SK-N-SH (cell line): Measurements from ENCODE around the gene SPAG4. TPM values are rescaled to one million over a fixed set of nuclear protein-coding genes. Genes with fewer than 3 reads are reported as not detected.
A peak's percentile ranks its signal among the peaks of the same experiment; 100 is the strongest.

Experiments
- CTCF ChIA-PET: fragments of 300-600, 350-600 bp; formaldehyde crosslinking; extraction: SDS; loops from one replicate; lab custom pipeline; 2021; lab: Yijun Ruan, JAX
- POLR2A ChIA-PET: fragments of 350-600 bp; sonication (Branson Sonifier 250); formaldehyde crosslinking; extraction: SDS; loops from one replicate; lab custom pipeline; 2020; ENCODE audit warnings: antibody characterized with exemption, inconsistent platforms; lab: Yijun Ruan, JAX
- DNase-seq: peaks from one replicate; pipeline ENCODE4 v3.0.0; 2012
- H2AFZ ChIP-seq: fragments of 200-600 bp; sonication (generic); 2 replicates; pipeline ENCODE4 v1.8.1; 2016; ENCODE audit warnings: antibody characterized with exemption, mild to moderate bottlenecking, low read depth
- H3F3A ChIP-seq: fragments of 200-600 bp; sonication (generic); replicated peaks from 2 replicates; pipeline ENCODE3; 2016; ENCODE audit warnings: antibody characterized with exemption, mild to moderate bottlenecking; ENCODE audit not compliant: insufficient read depth
- H3K27ac ChIP-seq, 2 experiments: fragments of 200-500 bp in 1 of 2; fragments of 200-600 bp in 1 of 2; sonication (Bioruptor generic) in 1 of 2; sonication (generic), shearing (Covaris generic) in 1 of 2; 2 replicates each; pipeline versions ENCODE4 v1.5.1 to v1.6.1; 2014 to 2016; ENCODE audit warnings: low read depth in 2 of 2, inconsistent platforms in 1 of 2, low read length in 1 of 2, mild to moderate bottlenecking in 1 of 2, mixed read lengths in 1 of 2
- H3K27me3 ChIP-seq: fragments of 200-600 bp; sonication (generic), shearing (Covaris generic); 2 replicates; pipeline ENCODE4 v1.6.1; 2016; ENCODE audit warnings: mixed run types; ENCODE audit not compliant: insufficient read depth
- H3K36me3 ChIP-seq, 2 experiments: fragments of 200-500 bp in 1 of 2; fragments of 200-600 bp in 1 of 2; sonication (Bioruptor generic) in 1 of 2; sonication (generic) in 1 of 2; replicated peaks in 1 of 2; 2 replicates each; pipeline versions ENCODE3 to v1.5.1; 2014 to 2016; ENCODE audit warnings: low read length in 1 of 2, mild to moderate bottlenecking in 1 of 2; ENCODE audit not compliant: insufficient read depth in 2 of 2, control insufficient read depth in 1 of 2
- H3K4me1 ChIP-seq, 2 experiments: fragments of 200-500 bp in 1 of 2; fragments of 200-600 bp in 1 of 2; sonication (Bioruptor generic) in 1 of 2; sonication (generic), shearing (Covaris generic) in 1 of 2; 2 replicates each; pipeline versions ENCODE4 v1.5.1 to v1.6.1; 2014 to 2016; ENCODE audit warnings: low read depth in 1 of 2, low read length in 1 of 2, mixed run types in 1 of 2; ENCODE audit not compliant: insufficient read depth in 2 of 2, control insufficient read depth in 1 of 2
- H3K4me2 ChIP-seq: fragments of 200-600 bp; sonication (generic), shearing (Covaris generic); 2 replicates; pipeline ENCODE4 v1.6.1; 2017; ENCODE audit warnings: mixed run types
- H3K4me3 ChIP-seq, 2 experiments: fragments of 200-500 bp in 1 of 2; fragments of 200-600 bp in 1 of 2; sonication (Bioruptor generic) in 1 of 2; sonication (generic), shearing (Covaris generic) in 1 of 2; 2 replicates each; pipeline versions ENCODE4 v1.5.1 to v1.8.1; 2014 to 2016; ENCODE audit warnings: low read depth in 2 of 2, inconsistent platforms in 1 of 2, low read length in 1 of 2, mild to moderate bottlenecking in 1 of 2, mixed read lengths in 1 of 2, moderate library complexity in 1 of 2
- H3K79me2 ChIP-seq: fragments of 200-600 bp; sonication (generic); 2 replicates; pipeline ENCODE4 v1.8.1; 2017; ENCODE audit warnings: mild to moderate bottlenecking; ENCODE audit not compliant: insufficient read depth
- H3K9ac ChIP-seq: fragments of 200-600 bp; sonication (generic); 2 replicates; pipeline ENCODE4 v1.6.1; 2017; ENCODE audit warnings: mixed run types
- H3K9me2 ChIP-seq: fragments of 200-600 bp; sonication (generic); 2 replicates; pipeline ENCODE4 v1.6.1; 2017; ENCODE audit warnings: mixed run types
- H3K9me3 ChIP-seq: fragments of 200-600 bp; sonication (generic); 2 replicates; pipeline ENCODE4 v1.6.1; 2017; ENCODE audit warnings: mixed run types, mild to moderate bottlenecking, moderate library complexity
- H4K20me1 ChIP-seq: fragments of 200-600 bp; sonication (generic); 2 replicates; pipeline ENCODE4 v1.6.1; 2017; ENCODE audit warnings: mild to moderate bottlenecking, mixed run types; ENCODE audit not compliant: insufficient read depth
- CHD2 ChIP-seq: fragments of 150-350 bp; IDR thresholded peaks from 2 replicates; pipeline ENCODE4 v1.6.1; 2018; ENCODE audit warnings: low read length; ENCODE audit not compliant: partially characterized antibody
- CTCF ChIP-seq: fragments of 200-600 bp; sonication (generic); IDR thresholded peaks from 2 replicates; pipeline ENCODE4 v1.6.1; 2017; ENCODE audit warnings: antibody characterized with exemption, mild to moderate bottlenecking, moderate library complexity
- ELF1 ChIP-seq: IDR thresholded peaks from 2 replicates; pipeline ENCODE4 v1.4.0; 2012
- EP300 ChIP-seq, 2 experiments: IDR thresholded peaks; 2 replicates each; pipeline versions ENCODE4 v1.4.0 to v1.6.1; 2012; ENCODE audit warnings: borderline replicate concordance in 1 of 2, low read depth in 1 of 2, low read length in 1 of 2
- FOXJ3 ChIP-seq: sonication (generic); formaldehyde crosslinking; IDR thresholded peaks from 2 replicates; pipeline ENCODE4 v1.5.1; 2020; ENCODE audit warnings: mild to moderate bottlenecking, missing genetic modification reagents
- JUND ChIP-seq: IDR thresholded peaks from 2 replicates; pipeline ENCODE4 v1.4.0; 2012
- MAX ChIP-seq: IDR thresholded peaks from 2 replicates; pipeline ENCODE4 v1.4.0; 2012; ENCODE audit warnings: low read depth
- NFIC ChIP-seq: IDR thresholded peaks from 2 replicates; pipeline ENCODE4 v1.4.0; 2012; ENCODE audit warnings: borderline replicate concordance
- PBX3 ChIP-seq: IDR thresholded peaks from 2 replicates; pipeline ENCODE4; 2012
- REST ChIP-seq: IDR thresholded peaks from 2 replicates; pipeline ENCODE4 v1.6.1; 2012; ENCODE audit warnings: mild to moderate bottlenecking, low read depth, low read length, moderate library complexity
- RXRA ChIP-seq: IDR thresholded peaks from 2 replicates; pipeline ENCODE4 v1.4.0; 2012; ENCODE audit warnings: low read depth, mild to moderate bottlenecking, borderline replicate concordance
- TCF12 ChIP-seq: IDR thresholded peaks from 2 replicates; pipeline ENCODE4 v1.4.0; 2012
- TEAD4 ChIP-seq: IDR thresholded peaks from 2 replicates; pipeline ENCODE4 v1.4.0; 2012; ENCODE audit warnings: mild to moderate bottlenecking, borderline replicate concordance; ENCODE audit not compliant: insufficient read depth
- USF1 ChIP-seq: IDR thresholded peaks from 2 replicates; pipeline ENCODE4 v1.4.0; 2012; ENCODE audit warnings: low read depth, borderline replicate concordance
- WGBS: methylation state at CpG from one replicate; pipeline ENCODE4 v1.1.6; 2017; ENCODE audit warnings: low lambda C conversion rate; 5-methylcytosine and 5-hydroxymethylcytosine counted together
- polyA plus RNA-seq, 3 experiments: library from polyadenylated mRNA; depleted of rRNA; stranded (reverse); fragments of >200 nt; gene quantifications; 2 replicates each; pipeline ENCODE4 v1.2.3, GENCODE V29; 2012

The SPAG4 gene
- polyA plus RNA-seq, 1 of the 3 experiments (the other 2 are of a cell fraction): 6.9 TPM

GRCh38 chr20:35618263-35619131 is 2.9 kb downstream of the SPAG4 start:
- TF ChIP-seq MAX: 0 out of 2 replicates have a peak, but pooled peaks have one; percentile 15
- no peak for TF ChIP-seq CHD2
- POLR2A ChIA-PET: interaction anchor here (1.1 to 6.5 kb wide), 6 partner anchors 34 to 336 kb away, joined by 3 to 33 read pairs (median 5); partner anchors contain the start of genes CPNE1, ERGIC3, NFS1 and RBM12
- Histone ChIP-seq H3K9me2 (no peaks in the 10 kb centered on the region), H3K27me3 (no peaks in the 10 kb centered on the region), H4K20me1 (no peaks in the 10 kb centered on the region), H3K4me3 (peak overlapping the region; percentile 48 to 83), H3K9ac (peak overlapping the region; percentile 71), H3K4me1 (peaks cover 8 to 11% of the 10 kb centered on the region in 2 experiments; a peak in 1 of 4 replicates), H3F3A (peaks cover 55% of the 10 kb centered on the region), H3K36me3 (peaks cover 9 to 14% of the 10 kb centered on the region in 2 experiments), H3K27ac (peak overlapping the region; percentile 20 to 80; a peak in 3 of 4 replicates), H3K4me2 (peak overlapping the region; percentile 77), H3K79me2 (peaks cover 14% of the 10 kb centered on the region), H3K9me3 (no peaks in the 10 kb centered on the region), H2AFZ (no peak overlapping the region; the same call in 1 of the 2 replicates)
- CTCF ChIA-PET: interaction anchor here (0.6 to 4.9 kb wide), 32 partner anchors 12 to 336 kb away, joined by 3 to 42 read pairs (median 4); partner anchors contain the start of genes CPNE1, ERGIC3, NFS1 and RBM12
- WGBS: 32% methylated on average over 26 of the region's 35 CpGs
- DNase-seq: peak; percentile 37

GRCh38 chr20:35619196-35620095 is 3.8 kb downstream of the SPAG4 start:
- WGBS: 9% methylated on average over 42 of the region's 49 CpGs
- H3K27me3 ChIP-seq: no peaks in the 10 kb centered on the region
- H3F3A ChIP-seq: peaks cover 55% of the 10 kb centered on the region
- H3K9me2 ChIP-seq: no peaks in the 10 kb centered on the region
- no peaks in the 10 kb centered on the region for H3K9me3 ChIP-seq
- peak overlapping the region; percentile 76; the same call in 1 of the 2 replicates for H2AFZ ChIP-seq
- H3K4me2 ChIP-seq: peak overlapping the region; percentile 77
- POLR2A ChIA-PET: interaction anchor here (0.6 to 6.5 kb wide), 7 partner anchors 15 to 335 kb away, joined by 3 to 33 read pairs (median 5); partner anchors contain the start of genes CPNE1, ERGIC3, NFS1 and RBM12
- CTCF ChIA-PET: interaction anchor here (0.6 to 4.9 kb wide), 41 partner anchors 9 to 500 kb away, joined by 3 to 42 read pairs (median 4); partner anchors contain the start of genes CPNE1, ERGIC3, NFS1 and RBM12
- peak overlapping the region; percentile 31 to 50; a peak in 3 of 4 replicates for H3K27ac ChIP-seq
- peaks cover 14% of the 10 kb centered on the region for H3K79me2 ChIP-seq
- H3K9ac ChIP-seq: peak overlapping the region; percentile 71
- H4K20me1 ChIP-seq: no peaks in the 10 kb centered on the region
- DNase-seq: peak; percentile 90
- H3K4me1 ChIP-seq: peaks cover 8 to 11% of the 10 kb centered on the region in 2 experiments; a peak in 1 of 4 replicates
- H3K36me3 ChIP-seq: peaks cover 9 to 20% of the 10 kb centered on the region in 2 experiments
- H3K4me3 ChIP-seq: peak overlapping the region; percentile 48 to 83
- TF ChIP-seq CTCF (peak; percentile 69), TEAD4 (no peak), PBX3 (peak; percentile 9; the same call in 1 of the 2 replicates), REST (0 out of 2 replicates have a peak, but pooled peaks have one; percentile 5), RXRA (no peak), USF1 (no peak), FOXJ3 (no peak), TCF12 (no peak), JUND (no peak), NFIC (no peak), EP300 (IDR thresholded peaks at IDR 0.05; ENCODE audit: borderline replicate concordance in 1 of 2, low read depth in 1 of 2, low read length in 1 of 2) (no peak), ELF1 (no peak)
